Measurements from ENCODE around the gene DSCAML1.
A peak's percentile ranks its signal among the peaks of the same experiment; 100 is the strongest.

DSCAML1 gene

DNA sequence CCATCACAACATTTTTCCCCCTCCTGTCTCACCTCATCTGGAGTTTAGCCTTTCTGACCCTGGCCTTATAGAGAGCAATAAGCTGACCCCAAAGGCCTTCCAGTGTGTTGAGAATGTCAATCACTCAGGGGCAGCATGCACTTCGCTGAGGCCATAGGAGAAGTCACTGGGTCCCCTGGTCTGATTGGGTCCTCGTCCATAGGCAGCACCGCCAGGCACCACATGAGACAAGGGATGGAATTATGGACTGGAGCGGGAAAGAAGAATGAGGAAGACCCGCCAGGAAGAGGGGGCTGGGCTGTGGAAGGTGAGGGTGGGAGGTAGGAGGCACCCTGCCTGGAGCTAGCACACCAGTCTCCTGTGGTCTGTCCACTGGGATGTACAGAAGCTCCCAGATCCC lies 72.9 kb downstream of the DSCAML1 start:
- no peak for DNase-seq (ENCODE audit: low spot score)

- DNase-seq (ENCODE audit: low spot score) = no peak
Measured at GRCh38 chr11:117723277-117724024, 73.6 kb downstream of the DSCAML1 start.

- DNase-seq (ENCODE audit: low spot score) = no peak
Measured at GRCh38 chr11:117722082-117722481, 74.9 kb downstream of the DSCAML1 start.

- DNase-seq (ENCODE audit: low spot score) = no peak
Measured at GRCh38 chr11:117720061-117720511, 76.9 kb downstream of the DSCAML1 start.

GRCh38 chr11:117719480-117719879 lies 77.5 kb downstream of the DSCAML1 start:
- no peak for DNase-seq (ENCODE audit: low spot score)

DNA sequence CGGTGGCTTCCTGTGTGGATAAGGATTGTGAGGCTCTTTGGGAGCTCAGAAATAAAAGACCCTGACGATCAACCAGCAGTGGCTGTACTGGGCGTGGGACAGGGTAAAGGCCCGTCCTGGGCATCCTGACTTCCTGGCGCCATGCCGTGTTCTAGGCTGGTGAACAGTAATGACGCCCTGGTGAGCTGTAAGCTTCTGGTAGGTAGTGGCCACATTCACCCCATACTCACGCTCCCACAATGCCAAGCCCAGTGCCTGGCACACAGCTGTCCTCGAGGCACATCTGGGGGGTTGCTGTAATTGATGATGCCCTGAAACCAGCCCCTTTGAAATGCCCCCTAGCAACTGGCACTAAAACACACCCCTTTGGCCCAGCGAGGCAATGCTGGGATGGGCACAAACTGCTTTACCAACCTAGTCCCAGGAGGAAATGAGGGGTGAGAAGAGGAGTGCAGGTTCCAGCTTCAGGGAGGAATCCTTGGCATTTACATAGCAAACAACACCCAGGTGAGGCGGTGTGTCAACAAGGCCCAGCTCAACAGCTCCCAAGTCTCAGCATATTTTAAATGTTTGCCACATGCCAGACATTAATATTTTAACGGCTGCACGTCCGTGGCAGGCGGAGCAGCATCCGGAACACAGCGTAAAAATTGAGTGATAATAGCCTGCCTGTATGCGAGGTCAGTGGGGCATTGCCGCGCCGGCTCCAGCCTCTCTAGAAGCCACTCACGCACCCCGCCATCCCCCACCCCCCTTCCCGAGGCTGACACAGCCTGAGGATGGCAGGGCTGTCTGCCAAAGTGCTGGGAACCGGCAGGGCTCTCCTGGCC lies 79.3 kb downstream of the DSCAML1 start:
- DNase-seq (ENCODE audit: low spot score) = no peak

GRCh38 chr11:117716521-117717440 lies 80.2 kb downstream of the DSCAML1 start:
- DNase-seq (ENCODE audit: low spot score) = no peak

GRCh38 chr11:117715801-117716200 lies 81.2 kb downstream of the DSCAML1 start:
- no peak for DNase-seq (ENCODE audit: low spot score)

- DNase-seq (ENCODE audit: low spot score) = no peak
Measured at GRCh38 chr11:117713538-117713991, 83.5 kb downstream of the DSCAML1 start.

DNA sequence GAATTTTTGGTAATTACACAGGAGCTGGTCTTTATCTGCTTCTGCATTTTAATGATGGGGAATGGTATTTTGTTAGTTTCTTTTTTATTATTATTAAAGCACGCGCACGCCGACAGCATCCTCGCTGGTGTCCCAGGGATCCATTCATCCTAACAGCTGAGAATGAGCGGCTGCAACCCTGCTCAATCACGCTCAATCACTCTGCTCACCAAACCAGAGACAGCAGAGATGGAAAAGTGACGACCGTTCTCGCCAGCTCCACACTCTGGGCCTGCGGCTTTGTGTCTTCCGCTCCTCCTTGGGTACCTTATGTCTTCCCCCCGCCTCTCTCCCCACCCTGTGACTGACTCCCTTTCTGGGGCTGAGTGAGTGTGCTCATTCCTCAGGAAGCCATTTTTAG lies 84.5 kb downstream of the DSCAML1 start:
- DNase-seq (ENCODE audit: low spot score) = no peak

DNA sequence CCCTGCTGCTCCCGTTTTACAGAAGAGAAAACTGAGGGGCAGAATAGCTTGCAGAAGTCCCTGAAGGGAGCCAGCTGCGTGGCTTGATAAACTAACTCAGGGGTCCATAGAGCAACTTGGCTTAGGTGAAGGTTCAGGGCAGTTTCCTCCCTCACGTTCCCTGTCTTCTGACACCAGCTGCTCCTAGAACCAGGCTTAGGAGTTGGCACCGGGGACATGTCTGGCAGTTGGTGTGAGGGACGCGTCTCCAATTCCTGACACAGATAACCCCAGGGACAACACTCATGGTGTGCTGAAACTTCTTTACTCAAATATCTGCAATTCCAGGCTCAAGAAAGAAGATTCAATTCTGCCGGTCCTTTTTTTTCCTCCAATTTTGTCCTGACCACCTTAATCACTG lies 85.7 kb downstream of the DSCAML1 start:
- DNase-seq (ENCODE audit: low spot score) = no peak

DNA sequence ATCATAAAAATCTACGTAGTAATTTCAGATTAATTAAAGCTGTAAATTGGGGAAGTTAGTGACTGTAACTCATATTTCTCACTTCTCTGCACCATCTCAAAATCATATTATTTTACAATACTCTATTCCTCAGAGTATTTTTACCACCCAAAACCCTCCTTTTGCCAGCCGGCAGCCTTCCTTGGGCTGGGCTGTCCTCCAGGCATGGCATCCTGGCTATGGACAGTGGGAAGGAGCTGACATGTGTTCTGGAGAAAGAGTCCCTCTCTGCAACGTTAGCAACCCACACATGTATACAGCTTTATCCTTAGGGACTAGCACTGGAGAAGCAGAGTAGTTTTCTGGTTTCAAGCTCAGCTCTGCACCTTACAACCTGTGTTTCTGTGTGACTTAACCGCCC lies 86.8 kb downstream of the DSCAML1 start:
- DNase-seq (ENCODE audit: low spot score) = no peak

DNA sequence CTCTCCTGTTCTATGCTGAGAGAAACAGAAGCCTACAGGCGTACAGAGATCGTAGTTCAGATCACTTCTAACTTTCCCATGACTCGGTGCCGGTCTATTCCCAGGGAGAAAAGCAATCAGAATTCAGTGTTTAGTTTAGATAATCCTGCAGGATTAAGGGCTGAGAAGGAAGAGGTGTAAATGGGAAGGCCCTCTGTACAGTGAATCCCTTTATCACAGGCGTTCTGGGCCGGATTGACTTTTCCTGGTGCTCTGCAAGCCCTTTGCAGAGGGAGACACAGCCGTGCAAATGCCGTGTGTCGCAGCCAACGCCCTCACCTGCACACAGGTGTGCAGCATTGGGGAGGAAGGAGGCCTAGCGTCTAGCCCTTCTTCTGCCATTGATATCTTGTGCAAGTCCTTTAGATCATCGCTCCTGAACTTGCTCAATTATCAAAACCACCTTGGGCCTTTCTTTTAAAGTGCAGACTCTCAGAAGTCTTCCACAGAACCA lies 90.6 kb downstream of the DSCAML1 start:
- peak; percentile 56 for DNase-seq (ENCODE audit: low spot score)

DNA sequence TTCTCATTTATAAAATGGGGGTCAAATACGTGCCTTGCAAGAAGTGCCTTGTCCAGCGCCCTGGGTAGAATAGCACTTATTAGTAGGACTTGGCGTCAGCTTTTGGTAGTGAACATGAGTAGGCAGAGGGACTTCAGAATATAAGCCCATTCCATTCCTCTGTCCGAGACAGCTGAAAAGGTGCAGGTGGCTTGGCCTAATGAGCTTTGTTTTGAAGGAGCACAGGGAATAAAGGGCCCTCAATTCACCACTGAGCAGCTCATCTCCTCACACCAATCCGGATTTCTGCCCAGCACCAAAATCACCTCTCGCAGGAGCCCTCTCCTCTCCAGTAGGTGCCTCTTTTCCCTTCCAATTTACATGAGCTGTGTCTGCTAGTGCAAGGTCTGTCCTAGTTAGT lies 91.2 kb downstream of the DSCAML1 start:
- DNase-seq (ENCODE audit: low spot score) = no peak

- DNase-seq (ENCODE audit: low spot score) = peak; percentile 54
Measured at GRCh38 chr11:117704395-117705100, 92.5 kb downstream of the DSCAML1 start.

DNA sequence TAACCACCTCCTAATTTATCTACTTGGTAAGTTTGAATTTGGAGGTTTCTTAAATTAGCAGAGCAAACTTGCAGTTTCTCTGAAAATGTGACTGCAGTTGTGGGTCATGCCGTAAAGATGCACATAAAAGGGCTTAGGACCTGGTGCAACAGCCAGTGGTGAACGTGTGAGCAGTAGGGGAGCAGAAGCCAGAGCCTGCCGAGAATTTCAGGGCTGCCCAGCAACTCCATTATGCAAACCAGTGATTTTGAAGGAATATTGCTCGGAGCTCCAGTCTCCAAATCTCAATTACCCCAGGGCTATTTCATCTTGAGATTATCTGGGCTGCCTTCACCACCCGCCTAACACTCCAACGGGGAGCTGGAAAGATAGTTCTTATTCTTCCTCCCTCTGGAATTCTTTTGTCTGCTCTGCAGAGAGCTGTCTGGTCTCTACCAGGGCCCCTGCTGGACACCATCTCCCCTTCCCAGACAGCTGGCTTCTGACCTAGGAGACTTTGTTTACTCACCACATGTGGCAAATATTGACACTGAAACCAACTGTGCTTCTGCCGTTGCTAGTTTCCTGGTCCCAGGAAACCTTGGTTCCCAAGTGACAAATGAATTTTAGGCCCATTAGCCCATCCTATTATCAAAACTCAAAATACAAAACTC lies 93.9 kb downstream of the DSCAML1 start:
- no peak for DNase-seq (ENCODE audit: low spot score)

DNA sequence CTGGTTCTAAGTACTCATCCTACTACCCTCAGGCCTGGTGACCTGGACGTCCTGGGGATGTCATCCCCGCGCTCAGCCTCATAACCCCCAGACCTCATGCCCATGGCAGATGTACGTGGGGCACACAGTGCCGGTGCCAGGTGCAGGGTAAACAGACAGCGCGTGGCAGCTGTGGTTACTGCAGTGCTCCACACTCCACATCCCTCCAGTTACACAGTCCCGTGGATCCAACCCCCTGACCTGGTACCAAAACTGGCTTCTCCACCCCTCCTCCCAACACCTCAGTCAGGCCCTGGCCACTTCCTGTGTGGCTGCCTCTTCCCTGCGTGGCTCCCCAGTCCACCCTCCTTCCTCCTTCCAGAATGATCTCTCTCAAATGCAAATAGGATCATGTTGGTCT lies 95.2 kb downstream of the DSCAML1 start:
- no peak for DNase-seq (ENCODE audit: low spot score)

- no peak for DNase-seq (ENCODE audit: low spot score)
Measured at GRCh38 chr11:117700551-117700950, 96.5 kb downstream of the DSCAML1 start.

DNA sequence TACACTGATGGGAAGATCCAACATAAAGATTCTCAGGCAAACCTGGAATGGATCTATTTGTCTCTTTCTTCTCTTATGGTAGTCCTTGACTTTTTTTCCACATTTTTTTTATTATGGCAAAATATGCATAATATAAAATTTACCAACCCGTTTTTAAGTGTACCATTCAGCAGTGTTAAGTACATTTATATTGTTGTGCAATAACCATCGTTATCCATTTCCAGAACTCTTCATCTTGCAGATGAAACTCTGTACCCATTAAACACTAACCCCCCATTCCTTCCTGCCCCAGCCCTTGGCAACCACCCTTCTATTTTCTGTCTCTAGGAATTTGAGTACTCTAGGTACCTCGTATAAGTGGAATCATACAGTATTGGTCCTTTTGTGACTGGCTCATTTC lies 99.7 kb downstream of the DSCAML1 start:
- no peak for DNase-seq (ENCODE audit: low spot score)

GRCh38 chr11:117696540-117696939 lies 100.5 kb downstream of the DSCAML1 start:
- DNase-seq (ENCODE audit: low spot score) = peak; percentile 61

DNA sequence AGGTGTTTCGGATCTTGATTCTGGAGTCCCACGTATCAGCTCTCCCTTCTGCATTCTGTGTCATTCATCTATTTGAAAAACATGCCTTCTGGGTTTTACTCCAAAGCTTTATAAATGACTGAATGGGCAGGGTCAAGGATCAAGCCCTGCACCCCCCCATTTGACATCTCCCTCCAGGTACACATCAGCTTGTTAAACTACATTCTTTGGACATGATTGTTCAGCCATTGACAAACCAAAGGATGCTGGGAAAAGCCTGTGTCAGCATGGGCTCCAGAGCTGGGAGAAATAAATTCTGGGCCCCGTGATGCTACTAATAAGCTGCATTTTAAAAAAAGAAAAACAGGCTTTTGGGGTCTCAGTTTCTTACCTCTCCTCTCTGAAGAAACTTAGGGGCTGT lies 103.7 kb downstream of the DSCAML1 start:
- DNase-seq (ENCODE audit: low spot score) = no peak

Data from D341Med (cell line).